Stomach smooth muscle (tissue), 2 donors: ENCODE data around the gene PIK3R1.

Experiments used
- H3K27ac ChIP-seq: one replicate; pipeline ENCODE4 v1.7.0; 2013; ENCODE audit warnings: mild to moderate bottlenecking, low read length, inconsistent platforms
- H3K27me3 ChIP-seq, 2 donors: one replicate each; pipeline ENCODE4 v1.7.0; 2013; ENCODE audit warnings: low read length in 2 of 2; ENCODE audit not compliant: insufficient read depth in 2 of 2, control insufficient read depth in 1 of 2
- H3K36me3 ChIP-seq, 2 donors: one replicate each; pipeline ENCODE4 v1.7.0; 2013; ENCODE audit warnings: low read length in 2 of 2; ENCODE audit not compliant: control insufficient read depth in 2 of 2, insufficient read depth in 2 of 2
- H3K4me1 ChIP-seq: one replicate; pipeline ENCODE4 v1.7.0; 2013; ENCODE audit warnings: low read length; ENCODE audit not compliant: control insufficient read depth, insufficient read depth
- H3K4me3 ChIP-seq, 2 donors: one replicate each; pipeline ENCODE4 v1.7.0; 2013; ENCODE audit warnings: low read length in 2 of 2
- H3K9ac ChIP-seq, 2 donors: one replicate each; pipeline ENCODE4 v1.7.0; 2013; ENCODE audit warnings: low read length in 2 of 2, mild to moderate bottlenecking in 1 of 2
- H3K9me3 ChIP-seq, 2 donors: one replicate each; pipeline ENCODE4 v1.7.0; 2013; ENCODE audit warnings: low read length in 2 of 2; ENCODE audit not compliant: control insufficient read depth in 2 of 2
- donor health status: healthy.
- donor health status: Pancreatic carcinoma.

Gene PIK3R1

GRCh38 chr5:68295772-68296171 is 80.2 kb downstream of the PIK3R1 start:
- no peak overlapping the region for H3K4me3 ChIP-seq
- H3K36me3 ChIP-seq = peaks cover 40 to 48% of the 10 kb centered on the region in 2 donors
- H3K27me3 ChIP-seq = no peaks in the 10 kb centered on the region
- peaks cover 4% of the 10 kb centered on the region for H3K4me1 ChIP-seq
- no peak overlapping the region for H3K27ac ChIP-seq
- H3K9ac ChIP-seq = no peak overlapping the region
- no peaks in the 10 kb centered on the region for H3K9me3 ChIP-seq

GRCh38 chr5:68296895-68297294 is 81.3 kb downstream of the PIK3R1 start:
- Histone ChIP-seq H3K27me3 (no peaks in the 10 kb centered on the region), H3K36me3 (peaks cover 40 to 48% of the 10 kb centered on the region in 2 donors), H3K4me3 (no peak overlapping the region), H3K27ac (no peak overlapping the region), H3K9ac (no peak overlapping the region), H3K4me1 (peaks cover 4% of the 10 kb centered on the region), H3K9me3 (no peaks in the 10 kb centered on the region)

GRCh38 chr5:68297656-68298055 is 82.1 kb downstream of the PIK3R1 start:
- Histone ChIP-seq H3K27me3 (no peaks in the 10 kb centered on the region), H3K27ac (no peak overlapping the region), H3K4me1 (no peaks in the 10 kb centered on the region), H3K9me3 (no peaks in the 10 kb centered on the region), H3K9ac (no peak overlapping the region), H3K36me3 (peaks cover 40 to 50% of the 10 kb centered on the region in 2 donors), H3K4me3 (no peak overlapping the region)

- H3K27me3 ChIP-seq = no peaks in the 10 kb centered on the region
- no peaks in the 10 kb centered on the region for H3K4me1 ChIP-seq
- no peaks in the 10 kb centered on the region for H3K9me3 ChIP-seq
- no peak overlapping the region for H3K4me3 ChIP-seq
- H3K36me3 ChIP-seq = peaks cover 40 to 50% of the 10 kb centered on the region in 2 donors
- H3K27ac ChIP-seq = no peak overlapping the region
- no peak overlapping the region for H3K9ac ChIP-seq
These were observed 82.9 kb downstream of the PIK3R1 start for GRCh38 chr5:68298479-68298878.

DNA sequence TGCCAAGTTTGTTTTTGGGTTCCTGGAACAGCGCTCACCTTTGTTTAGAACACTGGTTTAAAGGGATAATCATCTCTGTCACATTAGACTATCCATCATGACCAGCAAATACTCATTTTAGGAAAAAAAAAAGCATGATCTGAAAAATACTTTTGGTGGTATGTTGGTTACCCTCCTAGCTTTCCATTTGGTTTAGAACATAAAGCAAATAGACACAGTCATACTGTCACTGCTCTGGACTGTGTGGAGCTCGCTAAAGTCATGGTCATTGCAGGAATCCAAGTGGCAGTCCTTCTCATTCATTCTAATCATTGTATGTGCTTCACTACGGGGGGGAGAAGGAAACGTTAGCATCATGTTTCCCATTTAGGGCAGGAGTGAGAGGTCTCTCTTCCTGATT is 83.5 kb downstream of the PIK3R1 start:
- peaks cover 37 to 46% of the 10 kb centered on the region in 2 donors for H3K36me3 ChIP-seq
- no peak overlapping the region for H3K9ac ChIP-seq
- no peak overlapping the region for H3K27ac ChIP-seq
- H3K4me1 ChIP-seq = no peaks in the 10 kb centered on the region
- no peaks in the 10 kb centered on the region for H3K27me3 ChIP-seq
- no peak overlapping the region for H3K4me3 ChIP-seq
- no peaks in the 10 kb centered on the region for H3K9me3 ChIP-seq

DNA sequence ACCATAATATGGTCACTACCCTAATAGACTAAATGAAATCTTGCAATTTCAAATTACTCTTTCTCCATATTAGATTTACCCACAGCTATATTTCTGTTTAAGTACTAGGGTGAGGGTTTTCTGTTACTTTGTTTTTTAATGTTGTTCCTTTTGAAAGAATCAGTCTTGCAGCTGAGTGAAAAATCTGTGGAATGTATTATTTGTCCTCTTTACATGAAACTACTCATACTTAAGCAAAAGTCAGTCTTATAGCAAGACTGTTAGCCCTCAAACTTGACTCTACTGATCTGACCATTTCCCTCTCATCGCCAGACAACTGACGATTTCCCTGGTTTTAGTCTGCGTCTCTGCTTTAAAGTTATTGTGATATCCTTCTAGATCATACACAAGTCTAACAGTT is 84.0 kb downstream of the PIK3R1 start:
- Histone ChIP-seq H3K9me3 (no peaks in the 10 kb centered on the region), H3K4me1 (no peaks in the 10 kb centered on the region), H3K27me3 (no peaks in the 10 kb centered on the region), H3K36me3 (peaks cover 33 to 42% of the 10 kb centered on the region in 2 donors), H3K27ac (no peak overlapping the region), H3K4me3 (no peak overlapping the region), H3K9ac (no peak overlapping the region)

GRCh38 chr5:68303038-68303738 is 87.6 kb downstream of the PIK3R1 start:
- no peaks in the 10 kb centered on the region for H3K9me3 ChIP-seq
- H3K36me3 ChIP-seq = peaks cover 5 to 12% of the 10 kb centered on the region in 2 donors
- no peaks in the 10 kb centered on the region for H3K27me3 ChIP-seq
- H3K4me1 ChIP-seq = no peaks in the 10 kb centered on the region
- H3K27ac ChIP-seq = no peak overlapping the region
- no peak overlapping the region for H3K9ac ChIP-seq
- H3K4me3 ChIP-seq = no peak overlapping the region

GRCh38 chr5:68303754-68304420 is 88.3 kb downstream of the PIK3R1 start:
- no peaks in the 10 kb centered on the region for H3K27me3 ChIP-seq
- H3K9me3 ChIP-seq = no peaks in the 10 kb centered on the region
- no peak overlapping the region for H3K27ac ChIP-seq
- H3K36me3 ChIP-seq = peaks cover 2 to 11% of the 10 kb centered on the region in 2 donors
- H3K9ac ChIP-seq = no peak overlapping the region
- no peak overlapping the region for H3K4me3 ChIP-seq
- no peaks in the 10 kb centered on the region for H3K4me1 ChIP-seq

GRCh38 chr5:68304421-68305052 is 89.0 kb downstream of the PIK3R1 start:
- Histone ChIP-seq H3K27me3 (no peaks in the 10 kb centered on the region), H3K4me3 (no peak overlapping the region), H3K9me3 (no peaks in the 10 kb centered on the region), H3K36me3 (peaks cover 0 to 8% of the 10 kb centered on the region in 2 donors), H3K27ac (no peak overlapping the region), H3K4me1 (no peaks in the 10 kb centered on the region), H3K9ac (no peak overlapping the region)

GRCh38 chr5:68305223-68305870 is 89.8 kb downstream of the PIK3R1 start:
- H3K9me3 ChIP-seq = no peaks in the 10 kb centered on the region
- H3K4me1 ChIP-seq = no peaks in the 10 kb centered on the region
- no peak overlapping the region for H3K27ac ChIP-seq
- no peak overlapping the region for H3K9ac ChIP-seq
- no peaks in the 10 kb centered on the region for H3K27me3 ChIP-seq
- H3K4me3 ChIP-seq = no peak overlapping the region
- peaks cover 0 to 4% of the 10 kb centered on the region in 2 donors for H3K36me3 ChIP-seq
